ENCODE results near the gene COX19.

DNA sequence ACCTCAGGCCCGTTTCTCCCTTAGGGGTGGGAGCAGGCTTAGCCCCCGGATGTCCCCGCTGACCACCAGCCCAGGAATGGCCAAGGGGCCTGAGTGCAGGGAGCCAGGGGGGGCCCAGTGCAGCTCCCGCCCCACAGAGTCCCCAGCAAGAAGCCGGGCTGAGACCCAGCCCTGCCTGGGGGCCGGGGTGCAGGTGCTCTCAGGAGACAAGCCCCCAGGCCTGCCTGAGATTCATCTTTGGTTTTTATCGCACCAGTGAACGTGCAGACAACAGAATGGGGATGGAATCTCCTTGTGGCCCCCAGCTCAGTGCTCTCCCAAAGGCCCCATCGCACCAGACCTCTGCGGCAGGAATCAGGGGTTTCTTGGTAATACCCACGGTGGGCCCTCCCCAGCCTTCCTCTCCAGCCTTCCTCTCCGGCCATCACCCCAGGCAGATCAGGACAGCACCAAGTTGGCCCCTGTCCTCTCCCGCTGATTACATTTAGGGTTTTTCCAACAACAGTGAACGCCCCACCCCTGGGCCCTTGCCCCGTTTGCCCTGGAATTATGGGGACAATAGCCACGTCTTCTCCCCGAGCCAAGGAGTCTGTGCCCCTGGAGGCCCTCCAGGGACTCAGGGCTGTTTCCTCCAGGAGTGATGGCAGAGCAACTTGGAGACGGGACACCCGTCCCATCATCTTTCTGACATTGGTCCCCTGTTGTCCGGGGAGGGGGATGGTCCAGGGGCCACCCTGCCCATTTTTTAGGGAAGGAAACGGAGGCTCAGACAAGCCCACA lies 43.3 kb downstream of the COX19 start:
- TF ChIP-seq, protein P1, sequence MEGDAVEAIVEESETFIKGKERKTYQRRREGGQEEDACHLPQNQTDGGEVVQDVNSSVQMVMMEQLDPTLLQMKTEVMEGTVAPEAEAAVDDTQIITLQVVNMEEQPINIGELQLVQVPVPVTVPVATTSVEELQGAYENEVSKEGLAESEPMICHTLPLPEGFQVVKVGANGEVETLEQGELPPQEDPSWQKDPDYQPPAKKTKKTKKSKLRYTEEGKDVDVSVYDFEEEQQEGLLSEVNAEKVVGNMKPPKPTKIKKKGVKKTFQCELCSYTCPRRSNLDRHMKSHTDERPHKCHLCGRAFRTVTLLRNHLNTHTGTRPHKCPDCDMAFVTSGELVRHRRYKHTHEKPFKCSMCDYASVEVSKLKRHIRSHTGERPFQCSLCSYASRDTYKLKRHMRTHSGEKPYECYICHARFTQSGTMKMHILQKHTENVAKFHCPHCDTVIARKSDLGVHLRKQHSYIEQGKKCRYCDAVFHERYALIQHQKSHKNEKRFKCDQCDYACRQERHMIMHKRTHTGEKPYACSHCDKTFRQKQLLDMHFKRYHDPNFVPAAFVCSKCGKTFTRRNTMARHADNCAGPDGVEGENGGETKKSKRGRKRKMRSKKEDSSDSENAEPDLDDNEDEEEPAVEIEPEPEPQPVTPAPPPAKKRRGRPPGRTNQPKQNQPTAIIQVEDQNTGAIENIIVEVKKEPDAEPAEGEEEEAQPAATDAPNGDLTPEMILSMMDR (IDR thresholded peaks at IDR 0.05 in 8 of 11, conservative IDR thresholded peaks at IDR 0.05 in 3 of 11) = no peak
- no peak for TF ChIP-seq POLR2A (IDR thresholded peaks at IDR 0.05)

Measured in spleen (tissue), 7 donors.